Ishikawa (cell line): Measurements from ENCODE around the gene MRPL10.

ENCODE experiments used
- CEBPB ChIP-seq: IDR thresholded peaks from 2 replicates; pipeline ENCODE4 v1.6.1; 2012
- CREB1 ChIP-seq: IDR thresholded peaks from 2 replicates; pipeline ENCODE4 v1.6.1; 2012; ENCODE audit warnings: low read depth
- RAD21 ChIP-seq: IDR thresholded peaks from 2 replicates; pipeline ENCODE4 v1.6.1; 2012; ENCODE audit warnings: low read depth
- TF ChIP-seq, protein P1 (sequence below): IDR thresholded peaks from 2 replicates; pipeline ENCODE4 v1.6.1; 2012; ENCODE audit warnings: low read depth, mild to moderate bottlenecking
- TF ChIP-seq, protein P2 (sequence below): IDR thresholded peaks from 2 replicates; pipeline ENCODE4 v1.6.1; 2012

The MRPL10 gene

DNA sequence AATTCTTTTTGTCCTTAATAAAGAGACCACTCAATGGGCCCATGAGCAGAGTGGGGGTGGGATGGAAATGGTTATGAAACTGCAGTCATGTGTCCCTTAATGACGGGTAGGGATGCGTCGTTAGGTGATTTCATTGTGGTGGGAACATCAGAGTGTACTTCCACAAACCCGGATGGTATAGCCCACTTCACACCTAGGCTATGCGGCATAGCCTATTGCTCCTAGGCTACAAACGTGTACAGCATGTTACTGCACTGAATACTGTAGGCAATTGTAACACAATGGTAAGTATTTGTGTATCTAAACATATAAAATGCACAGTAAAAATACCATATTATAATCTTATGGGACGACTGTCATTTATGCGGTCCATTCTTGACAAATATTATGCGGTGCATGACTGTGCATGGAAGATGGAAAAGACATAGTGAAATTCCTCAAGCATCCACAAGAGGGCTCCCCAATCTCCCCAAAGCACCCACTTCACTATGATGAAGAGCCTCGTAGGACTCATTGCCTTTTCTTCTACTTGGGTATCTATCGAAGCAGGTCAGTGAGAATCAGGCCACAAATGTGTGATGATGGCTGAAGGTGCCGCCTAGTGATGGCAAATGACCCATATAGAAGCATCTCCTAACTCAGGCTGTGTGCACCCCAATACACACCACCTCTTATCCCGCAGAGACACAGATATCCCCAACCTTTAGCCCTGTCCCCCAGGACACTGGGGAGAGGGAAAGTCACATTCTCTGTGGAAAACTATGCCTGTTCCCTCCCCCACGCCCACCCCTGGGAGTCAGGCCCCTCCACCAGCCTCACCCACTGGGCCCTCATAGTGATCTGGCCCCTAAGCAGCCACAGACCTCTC, 54.8 kb downstream of the MRPL10 start:
- no peak for TF ChIP-seq CEBPB
- TF ChIP-seq RAD21 = peak; percentile 66

DNA sequence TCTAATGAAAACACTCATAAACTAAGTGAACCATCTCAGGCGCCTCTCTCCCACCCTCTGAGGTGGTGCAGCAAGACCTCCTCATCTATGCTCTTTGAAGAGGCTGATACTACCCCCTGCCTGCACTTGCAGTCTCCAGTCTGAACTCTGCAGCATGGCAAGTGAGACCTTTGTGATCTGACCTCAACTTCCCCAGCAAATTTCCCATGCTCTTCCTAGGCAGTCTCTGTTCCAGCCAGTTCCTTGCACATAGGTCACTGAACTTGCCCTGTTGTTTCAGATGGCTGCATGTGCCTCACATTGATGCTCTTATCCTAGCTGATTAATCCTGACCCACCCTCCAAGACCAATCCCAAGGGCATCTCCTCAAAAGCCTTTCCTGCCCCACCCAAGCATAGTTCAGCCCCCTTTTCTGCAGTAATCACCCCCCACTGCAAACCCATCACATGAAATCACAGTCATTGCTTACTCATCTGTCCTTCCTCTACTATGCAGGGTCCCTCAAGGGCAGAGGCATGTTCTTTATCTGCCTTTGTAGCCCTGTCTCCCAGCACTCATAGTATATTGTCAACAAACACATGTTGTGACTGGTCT, 56.3 kb downstream of the MRPL10 start:
- TF ChIP-seq, protein P1, sequence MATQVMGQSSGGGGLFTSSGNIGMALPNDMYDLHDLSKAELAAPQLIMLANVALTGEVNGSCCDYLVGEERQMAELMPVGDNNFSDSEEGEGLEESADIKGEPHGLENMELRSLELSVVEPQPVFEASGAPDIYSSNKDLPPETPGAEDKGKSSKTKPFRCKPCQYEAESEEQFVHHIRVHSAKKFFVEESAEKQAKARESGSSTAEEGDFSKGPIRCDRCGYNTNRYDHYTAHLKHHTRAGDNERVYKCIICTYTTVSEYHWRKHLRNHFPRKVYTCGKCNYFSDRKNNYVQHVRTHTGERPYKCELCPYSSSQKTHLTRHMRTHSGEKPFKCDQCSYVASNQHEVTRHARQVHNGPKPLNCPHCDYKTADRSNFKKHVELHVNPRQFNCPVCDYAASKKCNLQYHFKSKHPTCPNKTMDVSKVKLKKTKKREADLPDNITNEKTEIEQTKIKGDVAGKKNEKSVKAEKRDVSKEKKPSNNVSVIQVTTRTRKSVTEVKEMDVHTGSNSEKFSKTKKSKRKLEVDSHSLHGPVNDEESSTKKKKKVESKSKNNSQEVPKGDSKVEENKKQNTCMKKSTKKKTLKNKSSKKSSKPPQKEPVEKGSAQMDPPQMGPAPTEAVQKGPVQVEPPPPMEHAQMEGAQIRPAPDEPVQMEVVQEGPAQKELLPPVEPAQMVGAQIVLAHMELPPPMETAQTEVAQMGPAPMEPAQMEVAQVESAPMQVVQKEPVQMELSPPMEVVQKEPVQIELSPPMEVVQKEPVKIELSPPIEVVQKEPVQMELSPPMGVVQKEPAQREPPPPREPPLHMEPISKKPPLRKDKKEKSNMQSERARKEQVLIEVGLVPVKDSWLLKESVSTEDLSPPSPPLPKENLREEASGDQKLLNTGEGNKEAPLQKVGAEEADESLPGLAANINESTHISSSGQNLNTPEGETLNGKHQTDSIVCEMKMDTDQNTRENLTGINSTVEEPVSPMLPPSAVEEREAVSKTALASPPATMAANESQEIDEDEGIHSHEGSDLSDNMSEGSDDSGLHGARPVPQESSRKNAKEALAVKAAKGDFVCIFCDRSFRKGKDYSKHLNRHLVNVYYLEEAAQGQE = no peak

DNA sequence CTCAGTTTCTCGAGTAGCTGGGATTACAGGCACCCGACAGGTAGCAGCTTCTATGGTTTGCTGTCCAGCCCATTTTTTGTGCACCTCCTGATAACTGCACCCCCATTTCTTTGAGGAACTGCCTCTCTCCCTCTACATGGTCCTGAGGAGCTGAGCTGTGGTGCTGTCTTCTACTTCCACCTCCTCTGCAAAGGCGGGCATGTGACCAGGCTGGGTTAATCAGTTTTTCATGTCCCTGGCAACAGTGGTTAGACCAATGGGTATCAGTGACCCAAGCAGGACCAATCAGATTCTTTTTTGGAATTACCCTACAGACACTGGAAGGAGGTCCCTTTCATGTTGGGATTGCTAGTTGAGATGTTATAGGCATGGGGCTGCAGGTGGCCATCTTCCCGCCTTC, 57.0 kb downstream of the MRPL10 start:
- TF ChIP-seq CREB1 = no peak
- TF ChIP-seq, protein P2, sequence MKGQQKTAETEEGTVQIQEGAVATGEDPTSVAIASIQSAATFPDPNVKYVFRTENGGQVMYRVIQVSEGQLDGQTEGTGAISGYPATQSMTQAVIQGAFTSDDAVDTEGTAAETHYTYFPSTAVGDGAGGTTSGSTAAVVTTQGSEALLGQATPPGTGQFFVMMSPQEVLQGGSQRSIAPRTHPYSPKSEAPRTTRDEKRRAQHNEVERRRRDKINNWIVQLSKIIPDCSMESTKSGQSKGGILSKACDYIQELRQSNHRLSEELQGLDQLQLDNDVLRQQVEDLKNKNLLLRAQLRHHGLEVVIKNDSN = 0 out of 2 replicates have a peak, but pooled peaks have one; percentile 11
